ENCODE data around the gene CHRND.

CHRND gene

DNA sequence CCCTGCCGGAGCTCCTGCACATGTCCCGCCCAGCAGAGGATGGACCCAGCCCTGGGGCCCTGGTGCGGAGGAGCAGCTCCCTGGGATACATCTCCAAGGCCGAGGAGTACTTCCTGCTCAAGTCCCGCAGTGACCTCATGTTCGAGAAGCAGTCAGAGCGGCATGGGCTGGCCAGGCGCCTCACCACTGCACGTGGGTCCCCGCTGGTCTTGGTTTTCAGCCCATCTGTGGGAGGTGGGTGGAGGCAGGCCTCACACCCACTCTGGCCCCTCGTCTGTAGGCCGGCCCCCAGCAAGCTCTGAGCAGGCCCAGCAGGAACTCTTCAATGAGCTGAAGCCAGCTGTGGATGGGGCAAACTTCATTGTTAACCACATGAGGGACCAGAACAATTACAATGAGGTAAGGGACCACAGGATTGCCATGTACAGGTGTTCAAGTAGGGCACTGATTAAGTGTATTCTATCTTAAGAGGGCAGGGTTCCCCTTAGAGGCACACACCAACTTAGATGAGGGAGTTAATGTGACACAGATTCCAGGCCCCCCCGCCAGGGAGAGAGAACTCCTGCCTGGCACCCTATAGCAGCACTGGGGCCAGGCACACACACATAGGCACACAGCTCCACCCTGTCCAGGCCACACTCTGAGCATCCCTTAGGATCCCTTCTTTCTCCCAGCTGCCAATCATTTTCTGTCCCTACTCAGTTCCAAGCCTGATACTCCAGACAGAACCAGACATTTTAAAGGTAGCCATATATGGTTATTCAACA is 8.2 kb downstream of the CHRND start:
- no peak overlapping the region for H3K27ac ChIP-seq (ENCODE audit: low read length)
- H3K4me2 ChIP-seq (ENCODE audit: low read length) = no peak overlapping the region
- H4K20me1 ChIP-seq (ENCODE audit: insufficient read depth, low read length) = no peaks in the 10 kb centered on the region
- H3K36me3 ChIP-seq (replicated peaks; ENCODE audit: low read depth, low read length) = no peaks in the 10 kb centered on the region
- no peaks in the 10 kb centered on the region for H3K9me3 ChIP-seq (ENCODE audit: insufficient read depth, low read length)
- H3K4me1 ChIP-seq (ENCODE audit: low read length) = no peaks in the 10 kb centered on the region
- no peak for TF ChIP-seq EZH2phosphoT487 (IDR thresholded peaks at IDR 0.05; ENCODE audit: low read depth)
- TF ChIP-seq, protein P1, sequence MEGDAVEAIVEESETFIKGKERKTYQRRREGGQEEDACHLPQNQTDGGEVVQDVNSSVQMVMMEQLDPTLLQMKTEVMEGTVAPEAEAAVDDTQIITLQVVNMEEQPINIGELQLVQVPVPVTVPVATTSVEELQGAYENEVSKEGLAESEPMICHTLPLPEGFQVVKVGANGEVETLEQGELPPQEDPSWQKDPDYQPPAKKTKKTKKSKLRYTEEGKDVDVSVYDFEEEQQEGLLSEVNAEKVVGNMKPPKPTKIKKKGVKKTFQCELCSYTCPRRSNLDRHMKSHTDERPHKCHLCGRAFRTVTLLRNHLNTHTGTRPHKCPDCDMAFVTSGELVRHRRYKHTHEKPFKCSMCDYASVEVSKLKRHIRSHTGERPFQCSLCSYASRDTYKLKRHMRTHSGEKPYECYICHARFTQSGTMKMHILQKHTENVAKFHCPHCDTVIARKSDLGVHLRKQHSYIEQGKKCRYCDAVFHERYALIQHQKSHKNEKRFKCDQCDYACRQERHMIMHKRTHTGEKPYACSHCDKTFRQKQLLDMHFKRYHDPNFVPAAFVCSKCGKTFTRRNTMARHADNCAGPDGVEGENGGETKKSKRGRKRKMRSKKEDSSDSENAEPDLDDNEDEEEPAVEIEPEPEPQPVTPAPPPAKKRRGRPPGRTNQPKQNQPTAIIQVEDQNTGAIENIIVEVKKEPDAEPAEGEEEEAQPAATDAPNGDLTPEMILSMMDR (IDR thresholded peaks at IDR 0.05; ENCODE audit: low read depth, low read length) = no peak
- H2AFZ ChIP-seq (ENCODE audit: low read depth, low read length) = no peak overlapping the region
- H3K4me3 ChIP-seq (ENCODE audit: low read length) = no peak overlapping the region
- no peaks in the 10 kb centered on the region for H3K27me3 ChIP-seq (ENCODE audit: low read depth, low read length)
- H3K9ac ChIP-seq (ENCODE audit: low read length) = no peak overlapping the region
- no peaks in the 10 kb centered on the region for H3K79me2 ChIP-seq (ENCODE audit: low read length)

DNA sequence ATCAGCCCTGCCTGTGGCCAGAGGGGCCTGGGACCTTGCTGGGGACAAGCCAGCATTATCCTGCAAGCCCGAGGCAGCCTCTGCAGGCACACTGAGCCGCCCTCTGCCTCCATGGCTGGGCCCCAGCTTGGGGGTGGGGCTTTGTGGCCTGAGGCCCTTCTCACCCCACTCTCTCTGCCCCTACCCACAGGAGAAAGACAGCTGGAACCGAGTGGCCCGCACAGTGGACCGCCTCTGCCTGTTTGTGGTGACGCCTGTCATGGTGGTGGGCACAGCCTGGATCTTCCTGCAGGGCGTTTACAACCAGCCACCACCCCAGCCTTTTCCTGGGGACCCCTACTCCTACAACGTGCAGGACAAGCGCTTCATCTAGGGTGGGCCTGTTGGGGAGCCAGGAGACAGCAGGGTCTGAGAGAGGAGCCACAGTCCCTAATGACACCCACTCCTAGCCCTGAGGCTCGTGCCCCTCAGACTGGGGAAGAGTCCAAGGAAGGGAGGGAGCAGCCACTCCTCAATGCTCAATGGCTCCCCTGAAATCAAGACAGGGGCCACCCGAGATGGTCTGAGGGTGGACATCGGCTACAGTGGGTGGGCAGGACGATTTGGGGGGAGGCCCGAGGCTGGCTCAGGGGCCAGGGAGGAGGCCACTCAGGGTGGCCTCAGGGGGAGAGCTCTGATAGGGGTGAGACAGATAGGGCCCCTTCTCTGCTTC is 9.1 kb downstream of the CHRND start:
- TF ChIP-seq, protein P1 (IDR thresholded peaks at IDR 0.05; ENCODE audit: low read depth, low read length) = no peak
- no peak for TF ChIP-seq EZH2phosphoT487 (IDR thresholded peaks at IDR 0.05; ENCODE audit: low read depth)
- H3K27ac ChIP-seq (ENCODE audit: low read length) = no peak overlapping the region

DNA sequence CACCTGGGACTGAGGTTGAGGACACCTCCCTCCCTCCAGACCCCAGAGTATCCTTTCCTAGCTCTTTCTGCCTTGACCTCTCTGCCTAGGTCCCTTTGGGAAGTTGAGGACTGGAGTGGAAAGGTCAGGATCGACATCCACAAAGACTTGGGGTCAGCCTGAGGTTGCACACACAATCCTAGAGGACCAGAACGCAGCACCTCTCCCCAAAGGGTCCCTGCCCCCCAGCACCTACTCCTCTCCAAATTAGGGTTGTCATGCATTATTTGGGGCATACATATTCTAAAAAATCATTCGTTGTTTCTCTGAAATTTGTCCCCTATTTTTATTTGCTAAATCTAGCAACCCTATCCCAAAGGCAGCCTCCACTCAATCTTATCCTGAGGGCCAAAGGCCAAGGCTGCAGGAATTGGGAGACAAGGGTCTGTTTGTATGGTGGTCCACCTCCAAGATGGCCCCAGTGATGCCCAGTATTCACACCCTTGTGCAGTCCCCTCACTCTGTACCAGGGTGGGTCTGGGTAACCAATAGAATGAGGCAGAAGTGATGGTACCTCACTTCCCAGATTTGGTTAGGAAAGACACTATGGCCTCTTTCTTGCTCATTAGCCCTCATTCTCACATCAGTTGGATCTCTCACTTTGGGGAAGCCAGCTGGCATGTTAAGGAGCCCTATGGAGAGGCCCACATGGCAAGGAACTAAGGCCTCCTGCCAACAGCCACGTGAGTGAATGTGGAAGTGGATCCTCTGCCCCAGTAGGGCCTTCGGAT is 10.0 kb downstream of the CHRND start:
- Histone ChIP-seq H3K9me3 (ENCODE audit: insufficient read depth, low read length) (no peaks in the 10 kb centered on the region), H3K79me2 (ENCODE audit: low read length) (no peaks in the 10 kb centered on the region), H4K20me1 (ENCODE audit: insufficient read depth, low read length) (no peaks in the 10 kb centered on the region), H3K36me3 (replicated peaks; ENCODE audit: low read depth, low read length) (no peaks in the 10 kb centered on the region), H3K9ac (ENCODE audit: low read length) (no peak overlapping the region), H3K27me3 (ENCODE audit: low read depth, low read length) (no peaks in the 10 kb centered on the region), H2AFZ (ENCODE audit: low read depth, low read length) (no peak overlapping the region), H3K4me2 (ENCODE audit: low read length) (no peak overlapping the region), H3K4me3 (ENCODE audit: low read length) (no peak overlapping the region), H3K4me1 (ENCODE audit: low read length) (no peaks in the 10 kb centered on the region), H3K27ac (ENCODE audit: low read length) (no peak overlapping the region)
- TF ChIP-seq EZH2phosphoT487 (IDR thresholded peaks at IDR 0.05; ENCODE audit: low read depth) = no peak
- TF ChIP-seq, protein P1 (IDR thresholded peaks at IDR 0.05; ENCODE audit: low read depth, low read length) = no peak

More for the DNA sequence above, 9.1 kb downstream of the CHRND start:
- Histone ChIP-seq H3K36me3 (replicated peaks; ENCODE audit: low read depth, low read length) (no peaks in the 10 kb centered on the region), H3K9me3 (ENCODE audit: insufficient read depth, low read length) (no peaks in the 10 kb centered on the region), H3K4me3 (ENCODE audit: low read length) (no peak overlapping the region), H3K4me1 (ENCODE audit: low read length) (no peaks in the 10 kb centered on the region), H4K20me1 (ENCODE audit: insufficient read depth, low read length) (no peaks in the 10 kb centered on the region), H3K27me3 (ENCODE audit: low read depth, low read length) (no peaks in the 10 kb centered on the region), H2AFZ (ENCODE audit: low read depth, low read length) (no peak overlapping the region), H3K9ac (ENCODE audit: low read length) (no peak overlapping the region), H3K79me2 (ENCODE audit: low read length) (no peaks in the 10 kb centered on the region), H3K4me2 (ENCODE audit: low read length) (no peak overlapping the region)

DNA sequence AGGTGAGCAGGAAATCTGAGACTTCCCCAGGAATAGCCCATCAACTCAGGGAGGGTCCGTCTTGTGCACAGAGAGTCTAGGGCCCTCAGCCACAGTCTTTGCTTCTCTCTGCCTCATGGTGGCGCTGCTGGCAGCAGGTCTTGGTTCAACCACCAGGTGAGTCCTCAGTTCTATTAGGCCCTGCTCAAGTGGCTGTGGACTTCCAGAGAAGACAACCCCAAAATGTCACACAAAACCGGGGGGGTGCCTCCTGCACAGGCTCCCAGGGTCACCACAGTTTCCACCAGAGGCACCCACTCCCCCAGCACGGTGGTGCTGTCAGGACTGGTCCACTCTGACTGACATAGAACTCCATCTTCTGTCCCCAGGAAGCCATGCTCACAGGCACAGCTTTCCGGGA is 11.1 kb downstream of the CHRND start:
- no peak overlapping the region for H3K9ac ChIP-seq (ENCODE audit: low read length)
- no peak for TF ChIP-seq EZH2phosphoT487 (IDR thresholded peaks at IDR 0.05; ENCODE audit: low read depth)
- TF ChIP-seq, protein P1 (IDR thresholded peaks at IDR 0.05; ENCODE audit: low read depth, low read length) = peak; percentile 35
- no peak overlapping the region for H3K4me3 ChIP-seq (ENCODE audit: low read length)
- H3K4me1 ChIP-seq (ENCODE audit: low read length) = no peaks in the 10 kb centered on the region
- no peak overlapping the region for H3K27ac ChIP-seq (ENCODE audit: low read length)
- H3K79me2 ChIP-seq (ENCODE audit: low read length) = no peaks in the 10 kb centered on the region
- no peaks in the 10 kb centered on the region for H3K27me3 ChIP-seq (ENCODE audit: low read depth, low read length)
- H3K36me3 ChIP-seq (replicated peaks; ENCODE audit: low read depth, low read length) = no peaks in the 10 kb centered on the region
- H3K4me2 ChIP-seq (ENCODE audit: low read length) = no peak overlapping the region
- no peaks in the 10 kb centered on the region for H4K20me1 ChIP-seq (ENCODE audit: insufficient read depth, low read length)
- H3K9me3 ChIP-seq (ENCODE audit: insufficient read depth, low read length) = no peaks in the 10 kb centered on the region
- H2AFZ ChIP-seq (ENCODE audit: low read depth, low read length) = no peak overlapping the region

Data from OCI-LY3 (cell line).